ENCODE data around the gene PPHLN1.
A peak's percentile ranks its signal among the peaks of the same experiment; 100 is the strongest.

PPHLN1 gene, protein sequence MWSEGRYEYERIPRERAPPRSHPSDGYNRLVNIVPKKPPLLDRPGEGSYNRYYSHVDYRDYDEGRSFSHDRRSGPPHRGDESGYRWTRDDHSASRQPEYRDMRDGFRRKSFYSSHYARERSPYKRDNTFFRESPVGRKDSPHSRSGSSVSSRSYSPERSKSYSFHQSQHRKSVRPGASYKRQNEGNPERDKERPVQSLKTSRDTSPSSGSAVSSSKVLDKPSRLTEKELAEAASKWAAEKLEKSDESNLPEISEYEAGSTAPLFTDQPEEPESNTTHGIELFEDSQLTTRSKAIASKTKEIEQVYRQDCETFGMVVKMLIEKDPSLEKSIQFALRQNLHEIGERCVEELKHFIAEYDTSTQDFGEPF

DNA sequence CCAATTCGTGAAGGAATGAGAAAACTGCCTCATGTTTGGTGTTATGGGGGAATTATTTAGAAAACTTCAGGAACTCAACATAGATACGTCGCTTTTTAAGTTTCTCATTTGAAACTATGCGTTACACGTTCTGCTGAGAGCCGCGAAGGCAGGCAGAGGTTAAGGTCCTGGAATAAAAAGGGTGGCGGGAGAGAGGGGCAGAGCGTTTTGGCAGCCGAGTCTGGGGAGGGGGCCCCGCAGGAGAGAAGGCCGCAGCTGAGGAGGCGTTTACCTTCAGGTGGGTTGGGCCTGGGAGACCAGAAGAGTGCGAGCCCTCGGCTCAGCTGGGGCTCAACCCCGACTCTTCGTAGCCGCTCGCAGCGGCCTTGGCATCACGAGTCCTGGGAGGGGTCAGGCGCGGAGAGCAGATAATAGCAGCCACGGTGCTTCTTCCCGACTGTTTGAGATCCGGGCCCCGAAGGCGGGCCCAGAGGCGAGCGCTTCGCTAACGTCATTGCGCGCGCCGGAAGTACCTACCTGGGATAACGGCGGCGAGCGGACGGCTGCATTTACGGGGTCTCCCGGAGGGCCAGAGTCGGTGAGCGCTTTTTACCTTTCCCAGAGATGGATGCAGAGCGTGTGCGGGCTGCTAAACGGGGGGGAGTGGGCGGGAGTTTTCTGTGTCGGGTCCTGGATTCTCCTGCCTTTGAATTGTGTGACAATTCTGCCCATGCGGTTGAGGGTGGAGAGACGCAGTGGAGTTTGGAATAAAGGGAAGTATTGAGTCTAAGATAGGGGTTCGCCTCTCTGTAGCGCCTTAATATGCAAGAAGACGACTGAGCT, at the start of gene PPHLN1, which contains the start of gene ZCRB1:
Gene PPHLN1 (plus strand): TSS at position 515 of the 822 bp plus-strand sequence. CDS start 9,736 bp downstream, outside the sequence.
Gene ZCRB1 (minus strand): TSS at position 442 of the 822 bp plus-strand sequence. CDS start 1,992 bp downstream, outside the sequence.
- DNase-seq: peak; percentile 67

- no peak for DNase-seq
Measured at GRCh38 chr12:42277396-42278127, 48.4 kb upstream of the PPHLN1 start.

DNA sequence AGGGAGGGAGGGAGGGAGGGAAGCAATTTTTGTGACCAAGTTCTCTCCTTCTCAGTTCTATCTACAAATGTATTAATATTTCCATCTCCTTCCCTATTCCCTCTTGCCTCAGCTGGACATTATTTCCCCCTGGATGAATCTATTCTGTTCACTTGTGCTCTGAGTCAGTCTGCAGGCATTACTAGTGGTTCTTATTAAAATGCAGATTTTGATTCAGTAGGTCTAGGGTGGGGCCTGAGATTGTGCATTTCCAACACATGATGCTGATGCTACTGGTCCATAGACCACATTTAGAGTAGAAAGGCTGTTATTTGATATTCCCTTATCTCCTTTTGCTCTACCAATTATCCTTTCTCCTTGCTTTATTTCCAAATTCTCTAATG, 47.8 kb upstream of the PPHLN1 start:
- no peak for DNase-seq

DNA sequence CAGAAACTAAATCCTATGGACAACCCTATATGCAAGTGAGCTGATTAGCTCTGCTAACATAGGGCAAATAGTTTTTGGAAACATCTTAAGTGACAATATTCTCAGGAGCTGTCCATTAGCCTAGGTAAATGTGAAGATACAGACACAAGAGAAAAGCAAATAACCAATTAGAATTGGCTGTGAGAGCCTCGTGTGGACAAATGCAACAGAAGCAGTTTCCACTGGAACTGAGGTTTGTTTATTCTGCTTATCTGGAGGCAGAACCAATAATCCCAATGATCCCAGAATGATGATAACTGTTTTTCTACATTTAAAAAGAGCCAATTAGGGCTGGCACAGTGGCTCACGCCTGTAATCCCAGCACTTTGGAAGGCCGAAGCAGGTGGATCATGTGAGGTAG, 44.7 kb upstream of the PPHLN1 start:
- no peak for DNase-seq

DNA sequence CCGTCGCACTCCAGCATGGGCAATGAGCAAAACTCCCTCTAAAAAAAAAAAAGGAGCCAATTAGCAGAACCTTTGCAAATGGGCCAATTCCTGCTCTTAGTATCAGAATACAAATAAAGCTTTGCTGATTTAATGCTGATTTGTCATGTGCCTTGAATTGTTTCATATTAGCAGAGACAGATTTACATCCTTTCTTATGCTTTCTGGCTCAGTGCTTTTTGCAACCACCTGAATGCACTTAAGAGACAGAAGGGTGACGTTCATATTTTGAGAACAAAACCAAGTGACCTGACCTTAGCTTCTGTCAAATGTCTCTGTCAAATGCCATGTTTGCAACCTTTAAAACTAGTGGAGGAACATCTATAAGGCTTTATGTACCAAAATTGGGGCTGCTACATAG, 44.1 kb upstream of the PPHLN1 start:
- DNase-seq: no peak

- no peak for DNase-seq
Measured at GRCh38 chr12:42282294-42282693, 43.7 kb upstream of the PPHLN1 start.

GRCh38 chr12:42283739-42284138, 42.2 kb upstream of the PPHLN1 start:
- DNase-seq: no peak

GRCh38 chr12:42284157-42284556, 41.8 kb upstream of the PPHLN1 start:
- DNase-seq: no peak

DNA sequence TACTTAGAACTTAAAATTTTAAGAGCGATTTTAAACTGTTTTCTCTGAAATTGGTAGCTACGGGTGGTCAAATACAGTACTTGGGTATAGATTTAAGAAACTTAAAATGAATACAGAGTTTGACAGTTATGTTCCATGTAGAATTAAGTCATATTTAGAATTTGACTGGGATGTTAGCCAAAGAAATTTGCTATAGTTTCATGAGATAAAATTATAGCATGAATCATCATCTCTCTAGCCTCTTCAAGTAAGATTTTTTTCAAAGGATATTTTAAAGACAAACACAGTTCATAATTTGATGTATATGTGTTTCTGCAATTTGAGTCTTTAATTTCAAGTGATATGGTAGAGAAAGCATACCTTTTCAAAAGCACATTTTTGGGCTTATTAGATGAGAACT, 41.1 kb upstream of the PPHLN1 start:
- no peak for DNase-seq

GRCh38 chr12:42285431-42285830, 40.5 kb upstream of the PPHLN1 start:
- no peak for DNase-seq

DNA sequence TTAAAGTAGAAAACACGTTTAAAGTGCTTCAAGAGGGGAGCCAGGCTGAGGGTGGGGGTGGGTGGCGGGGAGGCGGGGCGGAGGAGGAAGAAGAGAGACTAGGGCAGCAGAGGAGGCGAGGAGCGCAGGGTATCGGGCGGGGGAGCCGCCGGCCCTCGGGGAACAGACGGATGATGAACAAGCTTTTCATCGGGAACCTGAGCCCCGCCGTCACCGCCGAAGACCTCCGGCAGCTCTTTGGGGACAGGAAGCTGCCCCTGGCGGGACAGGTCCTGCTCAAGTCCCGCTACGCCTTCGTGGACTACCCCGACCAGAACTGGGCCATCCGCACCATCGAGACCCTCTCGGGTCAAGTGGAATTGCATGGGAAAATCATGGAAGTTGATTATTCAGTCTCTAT, 39.2 kb upstream of the PPHLN1 start:
- no peak for DNase-seq

DNA sequence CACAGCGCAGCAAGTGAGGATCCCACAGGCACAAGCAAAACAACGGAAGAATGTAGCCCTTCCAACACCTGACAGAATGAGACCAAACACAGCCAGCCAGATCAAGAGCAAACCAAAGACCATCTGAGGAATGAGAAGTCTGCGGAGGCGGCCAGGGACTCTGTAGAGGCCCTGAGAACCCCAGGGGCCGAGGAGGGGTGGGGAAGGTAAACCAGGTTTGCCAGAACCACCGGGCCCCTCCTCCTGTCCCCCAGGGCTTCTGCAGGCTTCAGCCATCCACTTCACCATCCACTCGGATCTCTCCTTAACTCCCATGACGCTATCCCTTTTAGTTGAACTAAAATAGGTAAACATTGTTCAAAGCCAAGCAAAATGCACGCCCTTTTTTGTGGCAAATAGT, 37.4 kb upstream of the PPHLN1 start:
- DNase-seq: no peak

DNA sequence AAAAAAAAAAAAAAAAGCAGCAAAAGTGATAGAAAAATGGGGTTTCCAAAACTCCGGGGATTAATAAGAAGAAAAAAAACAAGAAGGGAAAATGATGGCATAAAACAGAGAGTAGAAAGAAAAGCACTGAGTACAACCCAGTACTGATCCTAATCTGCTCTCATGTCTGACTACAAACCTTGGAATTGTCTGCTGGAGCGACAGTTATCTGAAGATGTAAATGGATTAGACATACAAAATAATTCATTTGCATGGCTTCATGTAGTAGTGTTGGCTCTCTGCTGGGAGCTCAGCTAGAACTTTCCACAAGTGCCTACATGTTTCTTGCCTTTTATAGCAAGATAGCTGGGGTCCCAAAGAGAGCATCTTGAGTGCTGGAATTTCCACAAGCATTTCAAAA, 34.3 kb upstream of the PPHLN1 start:
- DNase-seq: no peak

GRCh38 chr12:42296503-42297109, 29.4 kb upstream of the PPHLN1 start:
- DNase-seq: no peak

GRCh38 chr12:42298887-42299286, 27.1 kb upstream of the PPHLN1 start:
- DNase-seq: no peak

- peak; percentile 12 for DNase-seq
Measured at GRCh38 chr12:42299392-42300308, 26.3 kb upstream of the PPHLN1 start.

DNA sequence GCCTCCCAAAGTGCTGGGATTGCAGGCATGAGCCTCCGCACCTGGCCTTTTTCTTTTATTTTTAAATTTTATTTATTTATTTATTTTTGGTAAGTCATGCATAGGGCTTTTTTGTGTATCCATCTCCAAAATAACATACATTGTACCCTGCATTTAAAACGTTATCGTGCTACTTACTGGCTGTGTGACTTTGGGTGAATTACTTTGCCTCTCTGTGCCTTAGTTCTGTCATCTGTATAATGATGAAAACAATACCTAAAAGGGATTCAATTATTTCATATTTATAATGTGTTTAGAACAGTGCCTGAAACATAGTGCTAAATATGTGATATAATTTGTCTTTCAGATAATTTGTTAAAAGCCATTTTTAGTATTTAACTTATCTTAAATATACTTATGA, 19.7 kb upstream of the PPHLN1 start:
- no peak for DNase-seq

GRCh38 chr12:42308390-42308789, 17.6 kb upstream of the PPHLN1 start:
- DNase-seq: no peak

GRCh38 chr12:42309996-42310395, 16.0 kb upstream of the PPHLN1 start:
- DNase-seq: no peak

- no peak for DNase-seq
Measured at GRCh38 chr12:42315108-42315507, 10.9 kb upstream of the PPHLN1 start.

- no peak for DNase-seq
Measured at GRCh38 chr12:42320796-42321195, 5.2 kb upstream of the PPHLN1 start.

- no peak for DNase-seq
Measured at GRCh38 chr12:42322567-42322966, 3.4 kb upstream of the PPHLN1 start.

Measured in NK-92 treated with Interleukin-12 subunit alpha and Interleukin-12 subunit beta, amount 100 ng/mL, for 24 hours (cell line).